Measurements from ENCODE around the gene SETD1A.
A peak's percentile ranks its signal among the peaks of the same experiment; 100 is the strongest.

Gene SETD1A

GRCh38 chr16:31025339-31025738 is 67.8 kb downstream of the SETD1A start:
- no peak for DNase-seq

- no peak for DNase-seq
These were observed 71.7 kb downstream of the SETD1A start for GRCh38 chr16:31029272-31029671.

- no peak for DNase-seq
These were observed 73.7 kb downstream of the SETD1A start for GRCh38 chr16:31031276-31031675.

GRCh38 chr16:31032736-31033708 is 75.5 kb downstream of the SETD1A start, which contains the start of gene STX4:
STX4 (plus strand) TSS chr16:31033558; CDS start chr16:31033806, 248 bp downstream.
- peak; percentile 86 to 96 for DNase-seq

GRCh38 chr16:31033709-31034492 is 76.3 kb downstream of the SETD1A start:
- peak; percentile 74 to 82 for DNase-seq

Measured in NCI-H446 (cell line).